Right lobe of liver (tissue), 4 donors: ENCODE measurements around the gene PHEX.

Experiments
- CTCF ChIP-seq, 4 donors: fragments of 200-600 bp in 3 of 4; fragments of 450-650 bp in 1 of 4; IDR thresholded peaks; one replicate each; pipeline versions ENCODE4 v1.5.1 to v1.8.0; 2016 to 2022; ENCODE audit warnings: antibody characterized with exemption in 4 of 4, mild to moderate bottlenecking in 2 of 4
- POLR2A ChIP-seq: fragments of 450-650 bp; IDR thresholded peaks from one replicate; pipeline ENCODE4 v1.6.1; 2017; ENCODE audit warnings: antibody characterized with exemption, mild to moderate bottlenecking
- donor health status: DM: no; HTN: no; CAD: no.
- donor health status: DM: no; HTN: no; CAD: no.
- donor health status: DM: no; HTN: yes; CAD: no.

- TF ChIP-seq CTCF (IDR thresholded peaks at IDR 0.05) (no peak), POLR2A (no peak)
Observed at GRCh38 chrX:22147942-22148341, 115.8 kb downstream of the PHEX start.
